Esophagus squamous epithelium (tissue), 4 donors: ENCODE measurements around the gene ADI1.

ENCODE experiments used
- POLR2A ChIP-seq, 4 donors: fragments of 450-650 bp; IDR thresholded peaks; one replicate each; pipeline ENCODE4 v1.6.1; 2017; ENCODE audit warnings: antibody characterized with exemption in 4 of 4, mild to moderate bottlenecking in 4 of 4, moderate library complexity in 3 of 4
- TF ChIP-seq, protein P1 (sequence below), 6 experiments: fragments of 450-650 bp in 4 of 6; fragments of 200-600 bp in 2 of 6; sonication (generic) in 2 of 6; IDR thresholded peaks; one replicate each; pipeline ENCODE4 v1.5.1; 2016 to 2019; ENCODE audit warnings: antibody characterized with exemption in 6 of 6, mild to moderate bottlenecking in 4 of 6, moderate library complexity in 4 of 6

DNA sequence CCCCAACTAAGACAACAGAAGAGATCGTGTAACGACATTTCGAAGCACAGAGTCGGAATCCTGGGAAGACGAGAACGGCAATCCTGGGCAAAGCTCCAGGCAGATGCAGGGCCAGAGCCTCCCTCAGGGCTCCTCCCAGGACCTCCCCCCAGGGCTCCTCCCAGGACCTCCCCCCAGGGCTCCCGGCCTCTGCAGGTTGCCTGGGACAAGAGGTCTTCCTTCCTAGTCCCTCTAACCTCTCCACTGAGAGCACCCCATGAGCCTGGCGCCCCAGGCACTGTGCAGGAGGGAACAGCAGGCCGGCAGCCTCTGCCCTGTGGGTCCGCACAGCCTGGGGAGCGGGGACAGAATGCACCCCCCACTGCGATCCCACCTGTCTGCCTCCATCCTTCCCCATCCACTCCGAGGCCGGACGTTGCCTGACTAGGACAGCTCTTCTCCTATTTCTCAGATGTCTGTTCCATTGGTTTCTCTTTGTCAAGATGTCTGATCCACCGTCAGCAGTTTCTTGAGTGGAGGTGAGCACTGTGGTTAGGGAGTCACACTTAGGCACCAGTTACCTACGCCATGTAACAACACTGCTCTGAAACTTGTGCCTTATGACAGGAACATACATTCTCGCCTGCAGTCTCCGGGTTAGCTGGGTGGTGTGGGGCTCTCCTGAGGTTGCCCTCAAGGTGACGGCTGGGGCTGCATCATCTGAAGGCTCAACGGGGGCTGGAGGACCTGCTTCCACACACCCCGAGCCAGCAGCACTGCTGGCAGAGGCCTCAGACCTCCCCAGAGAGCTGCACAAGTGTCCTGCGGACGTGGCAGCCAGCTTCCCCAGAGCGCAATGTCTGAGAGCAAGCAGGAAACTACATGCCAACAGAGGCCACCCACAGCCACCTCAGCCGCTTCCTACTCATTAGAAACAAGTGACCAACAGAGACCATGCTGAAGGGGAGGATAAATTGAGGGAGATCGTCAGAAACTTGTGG lies 28.9 kb downstream of the ADI1 start:
- TF ChIP-seq POLR2A (IDR thresholded peaks at IDR 0.05) = no peak
- TF ChIP-seq, protein P1, sequence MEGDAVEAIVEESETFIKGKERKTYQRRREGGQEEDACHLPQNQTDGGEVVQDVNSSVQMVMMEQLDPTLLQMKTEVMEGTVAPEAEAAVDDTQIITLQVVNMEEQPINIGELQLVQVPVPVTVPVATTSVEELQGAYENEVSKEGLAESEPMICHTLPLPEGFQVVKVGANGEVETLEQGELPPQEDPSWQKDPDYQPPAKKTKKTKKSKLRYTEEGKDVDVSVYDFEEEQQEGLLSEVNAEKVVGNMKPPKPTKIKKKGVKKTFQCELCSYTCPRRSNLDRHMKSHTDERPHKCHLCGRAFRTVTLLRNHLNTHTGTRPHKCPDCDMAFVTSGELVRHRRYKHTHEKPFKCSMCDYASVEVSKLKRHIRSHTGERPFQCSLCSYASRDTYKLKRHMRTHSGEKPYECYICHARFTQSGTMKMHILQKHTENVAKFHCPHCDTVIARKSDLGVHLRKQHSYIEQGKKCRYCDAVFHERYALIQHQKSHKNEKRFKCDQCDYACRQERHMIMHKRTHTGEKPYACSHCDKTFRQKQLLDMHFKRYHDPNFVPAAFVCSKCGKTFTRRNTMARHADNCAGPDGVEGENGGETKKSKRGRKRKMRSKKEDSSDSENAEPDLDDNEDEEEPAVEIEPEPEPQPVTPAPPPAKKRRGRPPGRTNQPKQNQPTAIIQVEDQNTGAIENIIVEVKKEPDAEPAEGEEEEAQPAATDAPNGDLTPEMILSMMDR (IDR thresholded peaks at IDR 0.05) = no peak
